OCI-LY3 (cell line): ENCODE measurements around the gene PHF19.

Source experiments
- H2AFZ ChIP-seq: fragments of 200-600, 300-600 bp; shearing (Covaris generic); 2 replicates; pipeline ENCODE4 v1.6.0; 2014; ENCODE audit warnings: antibody characterized with exemption, low read depth, low read length
- H3K27ac ChIP-seq: fragments of 200-600, 300-600 bp; sonication (generic); 2 replicates; pipeline ENCODE4 v1.5.1; 2014; ENCODE audit warnings: mild to moderate bottlenecking, low read length, moderate library complexity, mixed read lengths
- H3K27me3 ChIP-seq: fragments of 200-600, 300-600 bp; sonication (generic); 2 replicates; pipeline ENCODE4 v1.6.1; 2014; ENCODE audit warnings: low read depth, low read length, mixed read lengths
- H3K36me3 ChIP-seq: fragments of 200-600, 300-600 bp; sonication (generic); replicated peaks from 2 replicates; pipeline ENCODE3; 2014; ENCODE audit warnings: low read depth, low read length, mixed read lengths
- H3K4me1 ChIP-seq: fragments of 300-600, 200-600 bp; sonication (generic); 2 replicates; pipeline ENCODE4 v1.6.1; 2014; ENCODE audit warnings: low read length, mixed read lengths
- H3K4me2 ChIP-seq: fragments of 200-600, 300-600 bp; sonication (generic); 2 replicates; pipeline ENCODE4 v1.6.1; 2014; ENCODE audit warnings: low read length, mixed read lengths
- H3K4me3 ChIP-seq: fragments of 300-600, 200-600 bp; sonication (generic); 2 replicates; pipeline ENCODE4 v1.5.1; 2014; ENCODE audit warnings: antibody characterized with exemption, mild to moderate bottlenecking, low read length, moderate library complexity
- H3K79me2 ChIP-seq: fragments of 300-600, 200-600 bp; shearing (Covaris generic); 2 replicates; pipeline ENCODE4 v1.6.1; 2014; ENCODE audit warnings: mild to moderate bottlenecking, low read length, mixed read lengths
- H3K9ac ChIP-seq: fragments of 300-600, 200-600 bp; shearing (Covaris generic); 2 replicates; pipeline ENCODE4 v1.6.0; 2014; ENCODE audit warnings: mild to moderate bottlenecking, low read length, moderate library complexity
- H3K9me3 ChIP-seq: fragments of 200-600, 300-600 bp; shearing (Covaris generic); 2 replicates; pipeline ENCODE4 v1.6.1; 2014; ENCODE audit warnings: low read length, mixed read lengths; ENCODE audit not compliant: insufficient read depth
- H4K20me1 ChIP-seq: fragments of 200-600, 300-600 bp; sonication (generic); 2 replicates; pipeline ENCODE4 v1.6.1; 2016; ENCODE audit warnings: low read length, mixed read lengths; ENCODE audit not compliant: insufficient read depth
- CTCF ChIP-seq: fragments of 200-600, 300-600 bp; sonication (generic); IDR thresholded peaks from 2 replicates; pipeline ENCODE4 v1.5.1; 2014; ENCODE audit warnings: antibody characterized with exemption, low read length, low read depth
- EZH2phosphoT487 ChIP-seq: fragments of 200-600 bp; shearing (Covaris generic); IDR thresholded peaks from 2 replicates; pipeline ENCODE4 v1.6.1; 2018; ENCODE audit warnings: antibody characterized with exemption, mixed run types, low read depth

PHF19 gene

GRCh38 chr9:120924698-120925534 is 47.9 kb upstream of the PHF19 start:
- H3K79me2 ChIP-seq = peaks cover 100% of the 10 kb centered on the region
- peak overlapping the region; percentile 98 for H3K9ac ChIP-seq
- peaks cover 31% of the 10 kb centered on the region for H3K36me3 ChIP-seq
- H3K4me1 ChIP-seq = peaks cover 93% of the 10 kb centered on the region
- TF ChIP-seq EZH2phosphoT487 = no peak
- TF ChIP-seq CTCF = no peak
- peak overlapping the region; percentile 85 for H3K4me3 ChIP-seq
- no peaks in the 10 kb centered on the region for H3K9me3 ChIP-seq
- H2AFZ ChIP-seq = no peak overlapping the region
- H3K4me2 ChIP-seq = peak overlapping the region; percentile 95
- H3K27ac ChIP-seq = peak overlapping the region; percentile 94
- H4K20me1 ChIP-seq = no peaks in the 10 kb centered on the region
- no peaks in the 10 kb centered on the region for H3K27me3 ChIP-seq

- H3K27ac ChIP-seq = peak overlapping the region; percentile 94
- H3K27me3 ChIP-seq = no peaks in the 10 kb centered on the region
- peak overlapping the region; percentile 69 for H3K4me2 ChIP-seq
- H3K79me2 ChIP-seq = peaks cover 100% of the 10 kb centered on the region
- no peak for TF ChIP-seq CTCF
- no peak for TF ChIP-seq EZH2phosphoT487
- H2AFZ ChIP-seq = no peak overlapping the region
- H3K36me3 ChIP-seq = peaks cover 42% of the 10 kb centered on the region
- H3K9me3 ChIP-seq = no peaks in the 10 kb centered on the region
- peak overlapping the region; percentile 73; the same call in 1 of the 2 replicates for H3K9ac ChIP-seq
- H4K20me1 ChIP-seq = no peaks in the 10 kb centered on the region
- peak overlapping the region; percentile 30 for H3K4me3 ChIP-seq
- peaks cover 96% of the 10 kb centered on the region for H3K4me1 ChIP-seq
Observed at GRCh38 chr9:120923620-120924328, 46.8 kb upstream of the PHF19 start.

GRCh38 chr9:120922404-120923195 is 45.6 kb upstream of the PHF19 start:
- no peaks in the 10 kb centered on the region for H4K20me1 ChIP-seq
- peak overlapping the region; percentile 94 for H3K27ac ChIP-seq
- peaks cover 99% of the 10 kb centered on the region for H3K79me2 ChIP-seq
- H3K4me3 ChIP-seq = peak overlapping the region; percentile 30
- no peak overlapping the region for H2AFZ ChIP-seq
- peaks cover 52% of the 10 kb centered on the region for H3K36me3 ChIP-seq
- no peaks in the 10 kb centered on the region for H3K27me3 ChIP-seq
- H3K9me3 ChIP-seq = no peaks in the 10 kb centered on the region
- peak overlapping the region; percentile 73 for H3K9ac ChIP-seq
- peaks cover 92% of the 10 kb centered on the region for H3K4me1 ChIP-seq
- TF ChIP-seq EZH2phosphoT487 (no peak), CTCF (no peak)
- H3K4me2 ChIP-seq = peak overlapping the region; percentile 69
